IMR-90 (cell line): Measurements from ENCODE around the gene WDR17.
A peak's percentile ranks its signal among the peaks of the same experiment; 100 is the strongest.

Source experiments
- CTCF ChIP-seq: conservative IDR thresholded peaks from 2 replicates; pipeline ENCODE4 v1.5.1; 2012; ENCODE audit warnings: mild to moderate bottlenecking, low read depth, low read length, improper control_type of control experiment
- FOS ChIP-seq: fragments of 150-350 bp; IDR thresholded peaks from 2 replicates; pipeline ENCODE4 v1.6.1; 2016; ENCODE audit warnings: low read depth, low read length
- POLR2A ChIP-seq: IDR thresholded peaks from 2 replicates; pipeline ENCODE4 v1.6.1; 2012; ENCODE audit warnings: mild to moderate bottlenecking, low read depth, low read length
- SMC3 ChIP-seq: fragments of 150-350 bp; IDR thresholded peaks from 2 replicates; pipeline ENCODE4 v1.6.1; 2016; ENCODE audit warnings: low read depth, mild to moderate bottlenecking, antibody characterized with exemption, low read length, moderate library complexity
- USF2 ChIP-seq: fragments of 150-350 bp; IDR thresholded peaks from 2 replicates; pipeline ENCODE4 v1.6.1; 2017; ENCODE audit warnings: mild to moderate bottlenecking, antibody characterized with exemption, low read length, low read depth

DNA sequence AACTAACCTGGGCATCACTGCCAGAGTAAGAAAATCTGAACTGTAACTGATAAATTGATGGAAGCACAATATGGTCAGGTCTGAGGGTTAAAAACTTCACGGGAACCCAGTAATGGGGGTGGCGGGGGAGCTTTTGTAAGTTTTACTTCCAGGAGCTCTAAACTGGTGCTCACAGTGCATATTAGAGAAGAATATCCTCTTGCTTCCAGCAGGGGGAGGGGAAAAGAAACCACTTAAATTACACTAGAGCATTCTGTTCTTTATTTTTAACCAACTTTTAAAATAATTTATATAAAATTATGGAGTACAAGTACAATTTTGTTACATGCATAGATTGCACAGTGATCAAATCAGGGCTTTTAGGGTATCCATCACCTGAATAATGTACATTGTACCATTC, 33.7 kb downstream of the WDR17 start:
- TF ChIP-seq USF2, result no peak
- 0 out of 2 replicates have a peak, but pooled peaks have one; percentile 10 for TF ChIP-seq CTCF
- no peak for TF ChIP-seq FOS
- no peak for TF ChIP-seq POLR2A
- no peak for TF ChIP-seq SMC3
